Osteocyte (in vitro differentiated cells): Measurements from ENCODE around the gene GNAL. TPM values are rescaled to one million over a fixed set of nuclear protein-coding genes. Genes with fewer than 3 reads are reported as not detected.

Source experiments
- DNase-seq: peaks from one replicate; pipeline ENCODE4 v3.0.0; 2021; ENCODE audit warnings: mixed read lengths; ENCODE audit not compliant: unreplicated experiment; ENCODE audit errors: extremely low spot score
- H3K27ac Mint-ChIP-seq: one replicate; pipeline ENCODE4 v1.8.0; 2021; ENCODE audit warnings: mild to moderate bottlenecking, mixed read lengths; ENCODE audit not compliant: unreplicated experiment
- H3K27me3 Mint-ChIP-seq: one replicate; pipeline ENCODE4 v1.8.0; 2021; ENCODE audit warnings: mixed read lengths; ENCODE audit not compliant: unreplicated experiment
- H3K36me3 Mint-ChIP-seq: one replicate; pipeline ENCODE4 v1.8.0; 2021; ENCODE audit warnings: mixed read lengths; ENCODE audit not compliant: unreplicated experiment
- H3K4me1 Mint-ChIP-seq: one replicate; pipeline ENCODE4 v1.8.0; 2021; ENCODE audit warnings: mixed read lengths; ENCODE audit not compliant: unreplicated experiment
- H3K4me3 Mint-ChIP-seq: one replicate; pipeline ENCODE4 v1.8.0; 2021; ENCODE audit warnings: mild to moderate bottlenecking, moderate library complexity, mixed read lengths; ENCODE audit not compliant: unreplicated experiment
- H3K9me3 Mint-ChIP-seq: one replicate; pipeline ENCODE4 v1.8.0; 2021; ENCODE audit warnings: mixed read lengths; ENCODE audit not compliant: unreplicated experiment
- CTCF ChIP-seq: fragments of 200-600 bp; sonication (generic); IDR thresholded peaks from 2 replicates; pipeline ENCODE4 v1.5.0; 2021; ENCODE audit warnings: antibody characterized with exemption, mild to moderate bottlenecking, moderate library complexity
- total RNA-seq: library from RNA; stranded (reverse); gene quantifications from 2 replicates; pipeline ENCODE4 v1.2.1, GENCODE V29; 2021

GNAL gene
- total RNA-seq, 1 donor from 2014 or later: 1.2 TPM

- peaks cover 13% of the 10 kb centered on the region for H3K4me1 Mint-ChIP-seq
- no peak for DNase-seq
- no peak overlapping the region for H3K4me3 Mint-ChIP-seq
- no peak for TF ChIP-seq CTCF
- H3K27me3 Mint-ChIP-seq: peaks cover 82% of the 10 kb centered on the region
- H3K9me3 Mint-ChIP-seq: no peaks in the 10 kb centered on the region
- peaks cover 4% of the 10 kb centered on the region for H3K36me3 Mint-ChIP-seq
- no peak overlapping the region for H3K27ac Mint-ChIP-seq
Observed at GRCh38 chr18:11749305-11749704, 60.2 kb downstream of the GNAL start.

- no peak for TF ChIP-seq CTCF
- H3K4me1 Mint-ChIP-seq: peaks cover 13% of the 10 kb centered on the region
- DNase-seq: no peak
- no peak overlapping the region for H3K4me3 Mint-ChIP-seq
- H3K27me3 Mint-ChIP-seq: peaks cover 82% of the 10 kb centered on the region
- H3K9me3 Mint-ChIP-seq: no peaks in the 10 kb centered on the region
- peaks cover 4% of the 10 kb centered on the region for H3K36me3 Mint-ChIP-seq
- no peak overlapping the region for H3K27ac Mint-ChIP-seq
Observed at GRCh38 chr18:11750171-11750570, 61.1 kb downstream of the GNAL start.

GRCh38 chr18:11750581-11751310, 61.7 kb downstream of the GNAL start:
- Mint-ChIP-seq H3K4me3 (no peak overlapping the region), H3K9me3 (no peaks in the 10 kb centered on the region), H3K4me1 (peaks cover 13% of the 10 kb centered on the region), H3K36me3 (peaks cover 4% of the 10 kb centered on the region), H3K27me3 (peaks cover 83% of the 10 kb centered on the region), H3K27ac (no peak overlapping the region)
- TF ChIP-seq CTCF: no peak
- no peak for DNase-seq

GRCh38 chr18:11751341-11752115, 62.5 kb downstream of the GNAL start:
- peaks cover 4% of the 10 kb centered on the region for H3K36me3 Mint-ChIP-seq
- H3K4me1 Mint-ChIP-seq: peaks cover 13% of the 10 kb centered on the region
- TF ChIP-seq CTCF: no peak
- peaks cover 82% of the 10 kb centered on the region for H3K27me3 Mint-ChIP-seq
- no peak overlapping the region for H3K4me3 Mint-ChIP-seq
- DNase-seq: no peak
- H3K27ac Mint-ChIP-seq: no peak overlapping the region
- no peaks in the 10 kb centered on the region for H3K9me3 Mint-ChIP-seq
